ENCODE results near the gene SUGP1. TPM values are rescaled to one million over a fixed set of nuclear protein-coding genes. Genes with fewer than 3 reads are reported as not detected.
"Not testable (repeated sequence)": the region's sequence is repeated elsewhere in the genome, so short reads cannot be mapped to it uniquely, and the experiment has no call there.

Gene SUGP1
- total RNA-seq, 4 donors from 2014 or later: 28.4 to 37.6 (median 32.3) TPM

- TF ChIP-seq POLR2A (IDR thresholded peaks at IDR 0.05) (no peak), EP300 (IDR thresholded peaks at IDR 0.05) (no peak), POLR2AphosphoS5 (IDR thresholded peaks at IDR 0.05) (no peak), CTCF (IDR thresholded peaks at IDR 0.05) (no peak)
- no peak for ATAC-seq
Measured at GRCh38 chr19:19258589-19259338, 61.5 kb downstream of the SUGP1 start.

GRCh38 chr19:19257836-19258588 lies 62.3 kb downstream of the SUGP1 start:
- no peak overlapping the region for H3K27ac ChIP-seq
- peaks cover 98% of the 10 kb centered on the region for H3K27me3 ChIP-seq
- no peaks in the 10 kb centered on the region for H3K36me3 ChIP-seq
- WGBS, 2 donors (ENCODE audit: low coverage in 1 of 2): 93% methylated on average over 3 of the region's 72 CpGs; no CpG with 5 or more reads in 1 of the 2 donors
- ATAC-seq: no peak
- H3K4me1 ChIP-seq: peaks cover 0 to 14% (median 5%) of the 10 kb centered on the region in 3 donors
- no peak overlapping the region for H3K4me3 ChIP-seq
- TF ChIP-seq CTCF (IDR thresholded peaks at IDR 0.05): no peak
- H3K9me3 ChIP-seq: peaks cover 0 to 4% (median 0%) of the 10 kb centered on the region in 3 donors

More at GRCh38 chr19:19258589-19259338, 61.5 kb downstream of the SUGP1 start:
- 93 to 100% methylated on average over 2 to 36 of the region's 41 CpGs for WGBS, 2 donors (ENCODE audit: low coverage in 1 of 2)
- Histone ChIP-seq H3K27me3 (peaks cover 97% of the 10 kb centered on the region), H3K4me3 (no peak overlapping the region), H3K27ac (no peak overlapping the region), H3K9me3 (peaks cover 0 to 4% (median 0%) of the 10 kb centered on the region in 3 donors), H3K36me3 (no peaks in the 10 kb centered on the region), H3K4me1 (peaks cover 0 to 14% (median 5%) of the 10 kb centered on the region in 3 donors)

GRCh38 chr19:19257137-19257536 lies 63.2 kb downstream of the SUGP1 start:
- no peaks in the 10 kb centered on the region for H3K36me3 ChIP-seq
- H3K27me3 ChIP-seq: peaks cover 97% of the 10 kb centered on the region
- WGBS, 2 donors (ENCODE audit: low coverage in 1 of 2): 56 to 74% methylated on average over 8 to 9 of the region's 14 CpGs
- no peak overlapping the region for H3K27ac ChIP-seq
- TF ChIP-seq EP300 (IDR thresholded peaks at IDR 0.05) (no peak), CTCF (IDR thresholded peaks at IDR 0.05) (no peak), POLR2AphosphoS5 (IDR thresholded peaks at IDR 0.05) (no peak), POLR2A (IDR thresholded peaks at IDR 0.05) (no peak)
- H3K9me3 ChIP-seq: peaks cover 0 to 4% (median 0%) of the 10 kb centered on the region in 3 donors
- peaks cover 0 to 14% (median 5%) of the 10 kb centered on the region in 3 donors for H3K4me1 ChIP-seq
- H3K4me3 ChIP-seq: no peak overlapping the region
- no peak for ATAC-seq

- Histone ChIP-seq H3K27me3 (peaks cover 97% of the 10 kb centered on the region), H3K9me3 (peaks cover 0 to 4% (median 0%) of the 10 kb centered on the region in 3 donors), H3K27ac (no peak overlapping the region), H3K4me1 (peaks cover 0 to 7% (median under 1%) of the 10 kb centered on the region in 3 donors), H3K36me3 (no peaks in the 10 kb centered on the region), H3K4me3 (no peak overlapping the region)
- 45% methylated on average over 5 of the region's 17 CpGs; no CpG with 5 or more reads in 1 of the 2 donors for WGBS, 2 donors (ENCODE audit: low coverage in 1 of 2)
- ATAC-seq: no peak
- TF ChIP-seq POLR2AphosphoS5 (IDR thresholded peaks at IDR 0.05): no peak
- no peak for TF ChIP-seq CTCF (IDR thresholded peaks at IDR 0.05)
- TF ChIP-seq EP300 (IDR thresholded peaks at IDR 0.05): no peak
- TF ChIP-seq POLR2A (IDR thresholded peaks at IDR 0.05): no peak
Measured at GRCh38 chr19:19256072-19256969, 64.0 kb downstream of the SUGP1 start.

GRCh38 chr19:19253409-19253808 lies 66.9 kb downstream of the SUGP1 start:
- H3K36me3 ChIP-seq, ATAC-seq, H3K9me3 ChIP-seq, H3K27ac ChIP-seq, H3K4me1 ChIP-seq, H3K4me3 ChIP-seq: not testable (repeated sequence)
- WGBS, 2 donors (ENCODE audit: low coverage in 1 of 2): 83 to 89% methylated on average over 3 of the region's 6 CpGs
- H3K27me3 ChIP-seq: peaks cover 90% of the 10 kb centered on the region

All from gastroesophageal sphincter (tissue), 4 donors.